SW480 (cell line): ENCODE measurements around the gene LACTBL1.
A peak's percentile ranks its signal among the peaks of the same experiment; 100 is the strongest.
"Not testable (repeated sequence)": the region's sequence is repeated elsewhere in the genome, so short reads cannot be mapped to it uniquely, and the experiment has no call there.

ENCODE experiments used
- DNase-seq: peaks from one replicate; pipeline ENCODE4 v3.0.0-alpha.2; 2016; ENCODE audit warnings: low spot score

LACTBL1 gene

GRCh38 chr1:22976461-22977243 is 4.0 kb upstream of the LACTBL1 start:
- peak; percentile 80 for DNase-seq

GRCh38 chr1:22976127-22976460 is 3.4 kb upstream of the LACTBL1 start:
- DNase-seq: no peak

- DNase-seq: no peak
Measured at GRCh38 chr1:22975694-22976093, 3.0 kb upstream of the LACTBL1 start.

- DNase-seq: no peak
Measured at GRCh38 chr1:22971611-22972405, 858 bp downstream of the LACTBL1 start.

- no peak for DNase-seq
Measured at GRCh38 chr1:22971161-22971560, 1.5 kb downstream of the LACTBL1 start.

- DNase-seq: no peak
Measured at GRCh38 chr1:22970096-22970495, 2.6 kb downstream of the LACTBL1 start.

- peak; percentile 11 for DNase-seq
Measured at GRCh38 chr1:22969304-22969709, 3.4 kb downstream of the LACTBL1 start.

GRCh38 chr1:22967833-22968232 is 4.8 kb downstream of the LACTBL1 start:
- no peak for DNase-seq

GRCh38 chr1:22966309-22966708 is 6.4 kb downstream of the LACTBL1 start:
- no peak for DNase-seq

GRCh38 chr1:22963044-22963677 is 9.5 kb downstream of the LACTBL1 start:
- no peak for DNase-seq

- no peak for DNase-seq
Measured at GRCh38 chr1:22962558-22962957, 10.1 kb downstream of the LACTBL1 start.

GRCh38 chr1:22959545-22960360 is 12.9 kb downstream of the LACTBL1 start:
- DNase-seq: no peak

- no peak for DNase-seq
Measured at GRCh38 chr1:22958556-22958955, 14.1 kb downstream of the LACTBL1 start.

GRCh38 chr1:22957066-22957465 is 15.6 kb downstream of the LACTBL1 start:
- DNase-seq: no peak

GRCh38 chr1:22955146-22955545 is 17.5 kb downstream of the LACTBL1 start:
- no peak for DNase-seq

GRCh38 chr1:22953740-22954141 is 18.9 kb downstream of the LACTBL1 start:
- DNase-seq: no peak

- DNase-seq: no peak
Measured at GRCh38 chr1:22953057-22953739, 19.5 kb downstream of the LACTBL1 start.

- no peak for DNase-seq
Measured at GRCh38 chr1:22952694-22953056, 20.0 kb downstream of the LACTBL1 start.

- DNase-seq: no peak
Measured at GRCh38 chr1:22951796-22952195, 20.9 kb downstream of the LACTBL1 start.

GRCh38 chr1:22949822-22950331 is 22.8 kb downstream of the LACTBL1 start:
- no peak for DNase-seq

GRCh38 chr1:22945171-22945570 is 27.5 kb downstream of the LACTBL1 start:
- DNase-seq: not testable (repeated sequence)
